NOMO-1 treated with DMSO at 0.1 percent for 48 hours (cell line): ENCODE measurements around the gene SLC38A9.

Source experiments
- DNase-seq: peaks from one replicate; lab custom pipeline; 2025; ENCODE audit not compliant: unreplicated experiment; lab: John Stamatoyannopoulos, UW

The SLC38A9 gene

GRCh38 chr5:55584398-55585205, 127.5 kb downstream of the SLC38A9 start:
- no peak for DNase-seq

GRCh38 chr5:55583578-55583977, 128.5 kb downstream of the SLC38A9 start:
- no peak for DNase-seq

- peak; percentile 6 for DNase-seq
Observed at GRCh38 chr5:55582256-55582655, 129.9 kb downstream of the SLC38A9 start.

GRCh38 chr5:55580042-55580441, 132.1 kb downstream of the SLC38A9 start:
- DNase-seq: no peak

- no peak for DNase-seq
Observed at GRCh38 chr5:55578771-55579170, 133.4 kb downstream of the SLC38A9 start.

- no peak for DNase-seq
Observed at GRCh38 chr5:55577353-55578060, 134.6 kb downstream of the SLC38A9 start.

GRCh38 chr5:55576661-55577060, 135.5 kb downstream of the SLC38A9 start:
- DNase-seq: no peak
